Measurements from ENCODE around the gene MRPL32.

DNA sequence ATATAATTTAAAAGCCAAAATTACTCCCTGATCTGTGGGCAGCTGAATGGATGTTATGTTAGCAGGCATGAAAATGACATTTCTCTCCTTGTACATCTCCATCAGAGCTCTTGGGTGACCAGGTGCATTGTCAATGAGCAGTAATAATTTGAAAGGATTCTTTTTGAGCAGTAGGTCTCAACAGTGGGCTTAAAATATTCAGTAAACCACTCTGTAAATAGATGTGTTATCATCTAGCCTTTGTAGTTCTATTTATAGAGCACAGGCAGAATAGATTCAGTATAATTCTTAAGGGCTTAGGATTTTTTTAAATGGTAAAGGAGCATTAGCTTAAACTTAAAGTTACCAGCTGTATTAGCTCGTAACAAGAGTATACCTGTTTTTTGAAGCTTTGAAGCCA lies 52.0 kb downstream of the MRPL32 start:
- TF ChIP-seq CTCF (IDR thresholded peaks at IDR 0.05) (no peak), POLR2A (IDR thresholded peaks at IDR 0.05) (no peak)

Data from body of pancreas (tissue), 4 donors.